Testis (tissue), 3 donors: ENCODE results near the gene KLHL26. TPM values are rescaled to one million over a fixed set of nuclear protein-coding genes. Genes with fewer than 3 reads are reported as not detected.

Experiments used
- DNase-seq: peaks from one replicate; pipeline ENCODE4 v3.0.0-alpha.2; 2019
- H3K27ac ChIP-seq, 2 donors: fragments of 200-600 bp; sonication (generic); one replicate each; pipeline ENCODE4 v1.5.1; 2019
- H3K27me3 ChIP-seq: fragments of 200-600 bp; sonication (generic); one replicate; pipeline ENCODE4 v1.5.1; 2019
- H3K36me3 ChIP-seq: fragments of 200-600 bp; sonication (generic); one replicate; pipeline ENCODE4 v1.5.1; 2017; ENCODE audit warnings: low read depth; ENCODE audit errors: missing control alignments
- H3K4me1 ChIP-seq: fragments of 200-600 bp; sonication (generic); one replicate; pipeline ENCODE4 v1.5.1; 2019
- H3K4me3 ChIP-seq, 2 donors: fragments of 200-600 bp; sonication (generic); one replicate each; pipeline ENCODE4 v1.5.1; 2017 to 2019
- H3K9me3 ChIP-seq: fragments of 200-600 bp; sonication (generic); one replicate; pipeline ENCODE4 v1.5.1; 2017
- POLR2A ChIP-seq: fragments of 450-650 bp; IDR thresholded peaks from one replicate; pipeline ENCODE4 v1.6.1; 2017; ENCODE audit warnings: antibody characterized with exemption, mild to moderate bottlenecking, moderate library complexity
- WGBS, 2 donors: methylation state at CpG; one replicate each; pipeline ENCODE4 v1.1.5; 2018; 5-methylcytosine and 5-hydroxymethylcytosine counted together
- intact Hi-C: fragments of 100-400 bp; cut with DNase I; formaldehyde crosslinking; loops from one replicate; pipeline ENCODE4 v1.15.1; 2023; ENCODE audit warnings: low total_unique reads
- polyA plus RNA-seq: library from polyadenylated mRNA; stranded (reverse); fragments of 350-450 nt; fragmentation: Illumina TruSeq; extraction: RNeasy Lipid Tissue Mini Kit (QIAGEN cat#74804); gene quantifications from one replicate; pipeline ENCODE4 v1.2.3, GENCODE V29; 2014; ENCODE audit warnings: low read depth, low replicate concordance; ENCODE audit not compliant: insufficient read depth
- total RNA-seq, 2 donors: library from RNA; depleted of rRNA; stranded (reverse); fragments of >200 nt; gene quantifications; one replicate each; pipeline ENCODE4 v1.2.3, GENCODE V29; 2016
- TF ChIP-seq, protein P1 (sequence below), 3 experiments: fragments of 450-650 bp in 2 of 3; fragments of 200-600 bp in 1 of 3; sonication (generic) in 1 of 3; IDR thresholded peaks; one replicate each; pipeline ENCODE4 v1.5.1; 2016 to 2019; ENCODE audit warnings: antibody characterized with exemption in 3 of 3, mild to moderate bottlenecking in 2 of 3, moderate library complexity in 1 of 3

KLHL26 gene
- total and polyA plus RNA-seq, 3 donors from 2014 or later: 10.6 to 32.3 (median 16.5) TPM

DNA sequence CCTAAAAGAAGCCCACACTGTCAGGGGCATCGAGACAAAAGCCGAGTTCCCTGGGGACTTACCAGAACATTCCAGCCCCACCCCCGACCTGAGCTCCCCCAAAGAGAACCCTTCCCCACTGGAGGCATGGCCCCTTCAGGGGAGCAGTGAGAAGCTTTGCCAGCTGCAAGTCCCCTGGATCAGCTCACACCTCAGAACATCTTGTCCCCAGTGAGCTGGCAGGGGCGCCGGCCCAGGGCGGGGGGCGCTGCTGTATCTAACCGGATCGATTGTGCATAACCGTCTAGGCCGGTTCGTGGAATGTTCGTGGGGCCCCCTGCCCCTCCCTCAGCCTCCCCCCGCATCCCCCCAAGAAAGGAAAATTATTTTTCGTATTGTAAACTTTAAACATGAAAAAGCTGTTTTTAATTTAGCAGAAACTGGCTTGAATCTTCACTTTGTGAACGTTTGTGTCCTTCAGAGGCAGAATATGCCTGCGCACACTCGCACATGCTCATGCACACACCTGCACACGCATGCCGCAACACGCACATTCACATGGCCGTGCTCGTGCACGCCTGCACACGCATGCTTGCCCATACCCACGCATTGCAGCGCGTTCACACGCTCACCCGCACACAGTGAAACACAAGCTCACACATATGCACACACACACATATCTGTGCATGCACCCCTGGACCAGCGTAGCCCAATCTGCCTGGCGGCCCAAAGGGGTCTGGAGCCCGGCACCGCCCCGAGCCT, 34.6 kb downstream of the KLHL26 start:
- Histone ChIP-seq H3K27ac (no peak overlapping the region), H3K4me3 (no peak overlapping the region), H3K4me1 (peaks cover 13% of the 10 kb centered on the region), H3K36me3 (no peaks in the 10 kb centered on the region), H3K27me3 (no peaks in the 10 kb centered on the region), H3K9me3 (no peaks in the 10 kb centered on the region)
- no peak for DNase-seq
- TF ChIP-seq POLR2A: no peak
- TF ChIP-seq, protein P1, sequence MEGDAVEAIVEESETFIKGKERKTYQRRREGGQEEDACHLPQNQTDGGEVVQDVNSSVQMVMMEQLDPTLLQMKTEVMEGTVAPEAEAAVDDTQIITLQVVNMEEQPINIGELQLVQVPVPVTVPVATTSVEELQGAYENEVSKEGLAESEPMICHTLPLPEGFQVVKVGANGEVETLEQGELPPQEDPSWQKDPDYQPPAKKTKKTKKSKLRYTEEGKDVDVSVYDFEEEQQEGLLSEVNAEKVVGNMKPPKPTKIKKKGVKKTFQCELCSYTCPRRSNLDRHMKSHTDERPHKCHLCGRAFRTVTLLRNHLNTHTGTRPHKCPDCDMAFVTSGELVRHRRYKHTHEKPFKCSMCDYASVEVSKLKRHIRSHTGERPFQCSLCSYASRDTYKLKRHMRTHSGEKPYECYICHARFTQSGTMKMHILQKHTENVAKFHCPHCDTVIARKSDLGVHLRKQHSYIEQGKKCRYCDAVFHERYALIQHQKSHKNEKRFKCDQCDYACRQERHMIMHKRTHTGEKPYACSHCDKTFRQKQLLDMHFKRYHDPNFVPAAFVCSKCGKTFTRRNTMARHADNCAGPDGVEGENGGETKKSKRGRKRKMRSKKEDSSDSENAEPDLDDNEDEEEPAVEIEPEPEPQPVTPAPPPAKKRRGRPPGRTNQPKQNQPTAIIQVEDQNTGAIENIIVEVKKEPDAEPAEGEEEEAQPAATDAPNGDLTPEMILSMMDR (IDR thresholded peaks at IDR 0.05): no peak
- 74 to 86% methylated on average over 28 to 35 of the region's 35 CpGs for WGBS, 2 donors
- intact Hi-C loops: no loop called here

DNA sequence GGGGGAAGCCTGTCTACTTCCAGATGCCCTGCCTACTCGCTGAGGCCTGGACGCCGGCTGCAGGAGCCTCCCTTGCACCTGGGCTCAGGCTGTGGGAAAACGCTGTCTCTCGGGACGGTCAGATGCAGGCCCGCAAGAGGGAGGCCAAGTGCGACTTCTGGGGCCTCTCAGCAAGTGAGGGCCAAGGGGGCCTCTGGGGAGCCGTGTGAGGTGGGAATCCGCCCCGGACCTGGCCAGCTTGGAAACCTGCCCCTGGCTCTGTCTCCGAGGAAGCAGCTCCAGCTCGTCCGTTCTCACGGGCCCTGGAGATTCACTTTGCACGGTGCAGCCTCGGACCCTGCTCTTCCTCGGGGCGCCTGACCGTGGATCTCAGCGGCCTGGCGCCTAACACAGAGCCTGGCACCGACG, 35.2 kb downstream of the KLHL26 start:
- H3K36me3 ChIP-seq: no peaks in the 10 kb centered on the region
- WGBS, 2 donors: 59% methylated on average over 24 of the region's 24 CpGs; no CpG with 5 or more reads in 1 of the 2 donors
- intact Hi-C loops: no loop called here
- no peak for DNase-seq
- H3K4me3 ChIP-seq: no peak overlapping the region
- TF ChIP-seq, protein P1 (IDR thresholded peaks at IDR 0.05): no peak
- TF ChIP-seq POLR2A: no peak
- H3K27ac ChIP-seq: no peak overlapping the region
- H3K27me3 ChIP-seq: no peaks in the 10 kb centered on the region
- no peaks in the 10 kb centered on the region for H3K9me3 ChIP-seq
- peaks cover 13% of the 10 kb centered on the region for H3K4me1 ChIP-seq

DNA sequence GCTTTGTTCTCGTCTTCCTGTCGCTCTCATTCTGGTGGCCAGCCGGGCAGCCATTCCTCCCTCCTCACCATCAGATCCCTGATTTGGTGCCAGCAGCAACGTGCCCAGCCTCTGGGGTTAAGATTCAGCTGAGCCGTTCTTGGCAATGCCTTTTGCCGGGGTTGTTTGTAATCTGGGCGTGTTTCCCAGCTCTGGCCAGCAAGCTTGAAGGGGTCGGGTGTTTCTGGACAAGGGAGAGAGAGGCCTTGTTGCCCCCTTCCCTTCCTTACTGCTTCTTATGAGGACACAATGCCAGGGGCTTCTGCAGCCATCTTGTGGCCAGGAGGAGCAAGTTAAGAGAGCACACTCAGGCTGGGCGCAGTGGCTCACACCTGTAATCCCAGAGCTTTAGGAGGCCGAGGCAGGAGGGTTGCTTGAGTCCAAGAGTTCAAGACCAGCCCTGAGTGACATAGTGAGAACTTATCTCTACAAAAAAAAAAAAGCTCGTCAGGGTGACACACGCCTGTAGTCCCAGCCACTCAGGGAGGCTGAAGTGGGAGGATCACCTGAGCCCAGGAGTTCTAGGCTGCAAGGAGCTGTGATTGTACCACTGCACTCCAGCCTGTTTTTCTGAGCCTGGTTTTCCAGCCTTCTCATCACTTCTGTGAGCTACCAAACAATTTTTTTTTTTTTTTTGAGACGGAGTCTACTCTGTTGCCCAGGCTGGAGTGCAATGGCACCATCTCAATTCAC, 35.9 kb downstream of the KLHL26 start:
- Histone ChIP-seq H3K4me3 (no peak overlapping the region), H3K27me3 (no peaks in the 10 kb centered on the region), H3K27ac (no peak overlapping the region), H3K4me1 (peaks cover 14% of the 10 kb centered on the region), H3K9me3 (no peaks in the 10 kb centered on the region), H3K36me3 (no peaks in the 10 kb centered on the region)
- no peak for DNase-seq
- TF ChIP-seq, protein P1 (IDR thresholded peaks at IDR 0.05): no peak
- no peak for TF ChIP-seq POLR2A
- intact Hi-C loops: no loop called here
- WGBS, 2 donors: 66 to 72% methylated on average over 10 to 13 of the region's 13 CpGs

DNA sequence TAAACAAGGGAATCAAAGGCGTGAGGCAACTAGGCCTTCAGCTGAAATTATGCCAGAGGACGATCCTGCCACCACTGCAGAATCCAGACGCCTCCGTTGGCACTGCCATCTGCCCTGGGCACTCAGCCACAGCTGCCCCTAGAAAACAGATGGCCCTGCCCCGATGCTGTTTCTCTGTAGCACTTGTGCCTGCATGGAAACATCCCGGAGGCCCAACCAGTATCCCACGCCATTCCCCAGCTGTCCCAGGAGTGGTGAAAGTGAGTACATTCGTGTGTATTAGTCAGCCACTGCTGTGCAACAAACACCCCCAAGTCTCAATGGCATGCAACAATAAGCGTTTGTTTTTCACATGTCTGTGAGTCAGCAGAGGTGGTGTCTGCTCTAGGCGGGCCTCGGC, 37.8 kb downstream of the KLHL26 start:
- WGBS, 2 donors: 83% methylated on average over 11 of the region's 11 CpGs
- intact Hi-C loops: no loop called here
- Histone ChIP-seq H3K36me3 (no peaks in the 10 kb centered on the region), H3K9me3 (no peaks in the 10 kb centered on the region), H3K27me3 (no peaks in the 10 kb centered on the region), H3K27ac (no peak overlapping the region), H3K4me1 (peaks cover 18% of the 10 kb centered on the region), H3K4me3 (no peak overlapping the region)
- TF ChIP-seq POLR2A: no peak
- no peak for DNase-seq

DNA sequence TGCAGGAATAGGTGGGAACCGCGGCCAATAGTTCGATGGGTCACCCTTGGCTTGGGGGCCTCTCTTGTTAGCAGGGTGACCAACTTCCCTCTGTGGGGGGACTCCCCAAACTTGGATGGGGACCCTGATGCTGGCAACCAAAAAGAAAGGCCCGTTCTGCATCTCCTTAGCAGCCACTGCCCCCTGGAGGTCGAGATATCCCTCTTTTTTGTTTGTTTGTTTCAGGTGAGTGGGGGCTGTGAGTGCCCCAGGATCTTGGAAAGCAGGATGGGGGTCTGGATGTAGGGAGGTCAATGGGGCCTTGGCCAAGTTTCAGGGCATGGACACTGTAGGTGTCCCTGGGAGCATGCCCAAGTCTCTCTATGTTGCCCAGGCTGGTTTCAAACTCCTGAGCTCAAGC, 39.0 kb downstream of the KLHL26 start:
- Histone ChIP-seq H3K9me3 (no peaks in the 10 kb centered on the region), H3K27me3 (no peaks in the 10 kb centered on the region), H3K36me3 (no peaks in the 10 kb centered on the region), H3K4me1 (peaks cover 18% of the 10 kb centered on the region), H3K4me3 (no peak overlapping the region), H3K27ac (no peak overlapping the region)
- intact Hi-C loops: no loop called here
- 64 to 67% methylated on average over 5 of the region's 5 CpGs for whole genome bisulfite sequencing, 2 donors
- no peak for DNase-seq
- TF ChIP-seq, protein P1 (IDR thresholded peaks at IDR 0.05): peak in 1 of 3 experiments; percentile 34
- no peak for TF ChIP-seq POLR2A
